Common myeloid progenitor, CD34-positive (primary cell): ENCODE measurements around the gene PLPPR4.

Experiments used
- CTCF ChIA-PET: fragments of 350-600 bp; sonication (Branson Sonifier 250); formaldehyde crosslinking; loops from one replicate; lab custom pipeline; 2021; ENCODE audit warnings: antibody characterized with exemption; lab: Charles Lee
- POLR2A ChIA-PET: fragments of 350-600 bp; sonication (Branson Sonifier 250); formaldehyde crosslinking; loops from one replicate; lab custom pipeline; 2021; ENCODE audit warnings: antibody characterized with exemption; lab: Charles Lee
- DNase-seq, 3 donors: peaks; one replicate each; pipeline versions ENCODE4 v3.0.0 to v3.0.0-alpha.2; 2013
- H3K27ac ChIP-seq, 2 experiments: 1 replicate in 1 of 2; 2 replicates in 1 of 2; pipeline ENCODE4 v1.7.0; 2013; ENCODE audit warnings: inconsistent platforms in 2 of 2, low read length in 2 of 2, mild to moderate bottlenecking in 2 of 2, low read depth in 1 of 2, moderate library complexity in 1 of 2; ENCODE audit not compliant: severe bottlenecking in 2 of 2, insufficient read depth in 1 of 2, poor library complexity in 1 of 2
- H3K27me3 ChIP-seq, 5 experiments: replicated peaks in 2 of 5; 1 replicate in 3 of 5; 2 replicates in 2 of 5; pipeline versions ENCODE4 v1.6.1 to v1.7.0; 2013; ENCODE audit warnings: low read length in 4 of 5, mild to moderate bottlenecking in 2 of 5, moderate library complexity in 2 of 5, inconsistent platforms in 1 of 5; ENCODE audit not compliant: insufficient read depth in 5 of 5, control insufficient read depth in 4 of 5
- H3K36me3 ChIP-seq, 4 experiments: 1 replicate in 2 of 4; 2 replicates in 2 of 4; pipeline versions ENCODE4 v1.6.1 to v1.7.0; 2013; ENCODE audit warnings: low read length in 3 of 4, control low read depth in 1 of 4, mild to moderate bottlenecking in 1 of 4; ENCODE audit not compliant: control insufficient read depth in 4 of 4, insufficient read depth in 4 of 4
- H3K4me1 ChIP-seq, 4 experiments: 1 replicate in 3 of 4; 2 replicates in 1 of 4; pipeline versions ENCODE4 v1.6.1 to v1.7.1; 2013; ENCODE audit warnings: low read length in 3 of 4, mild to moderate bottlenecking in 3 of 4, control low read depth in 1 of 4, inconsistent platforms in 1 of 4, moderate library complexity in 1 of 4; ENCODE audit not compliant: control insufficient read depth in 4 of 4, insufficient read depth in 4 of 4; ENCODE audit errors: control extremely low read depth in 1 of 4
- H3K4me3 ChIP-seq, 7 experiments: 1 replicate in 4 of 7; 2 replicates in 3 of 7; pipeline versions ENCODE4 v1.5.1 to v1.7.0; 2013; ENCODE audit warnings: mild to moderate bottlenecking in 7 of 7, low read length in 6 of 7, moderate library complexity in 6 of 7, inconsistent platforms in 2 of 7, low read depth in 2 of 7, control low read depth in 1 of 7; ENCODE audit not compliant: insufficient read depth in 4 of 7, control insufficient read depth in 1 of 7; ENCODE audit errors: extremely low read depth in 1 of 7
- H3K9me3 ChIP-seq, 5 experiments: 1 replicate in 4 of 5; 2 replicates in 1 of 5; pipeline versions ENCODE4 v1.6.1 to v1.7.1; 2013; ENCODE audit warnings: low read length in 4 of 5, mild to moderate bottlenecking in 2 of 5, inconsistent platforms in 1 of 5, low read depth in 1 of 5, moderate library complexity in 1 of 5; ENCODE audit not compliant: control insufficient read depth in 4 of 5, insufficient read depth in 2 of 5; ENCODE audit errors: control extremely low read depth in 1 of 5
- WGBS: methylation state at CpG from one replicate; pipeline ENCODE4 v1.1.5; 2013; ENCODE audit not compliant: insufficient coverage; 5-methylcytosine and 5-hydroxymethylcytosine counted together

The PLPPR4 gene

DNA sequence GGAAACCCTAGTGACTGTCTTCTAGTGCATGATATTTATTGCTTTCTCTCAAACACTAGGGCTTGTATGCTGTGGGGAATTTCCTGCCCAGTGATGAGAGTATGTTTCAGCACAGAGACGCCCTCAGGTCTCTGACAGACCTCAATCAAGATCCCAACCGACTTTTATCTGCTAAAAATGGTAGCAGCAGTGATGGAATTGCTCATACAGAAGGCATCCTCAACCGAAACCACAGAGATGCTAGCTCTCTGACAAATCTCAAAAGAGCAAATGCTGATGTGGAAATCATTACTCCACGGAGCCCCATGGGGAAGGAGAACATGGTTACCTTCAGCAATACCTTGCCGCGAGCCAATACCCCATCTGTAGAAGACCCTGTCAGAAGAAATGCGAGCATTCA lies 41.3 kb downstream of the PLPPR4 start:
- DNase-seq: no peak
- H3K9me3 ChIP-seq: no peaks in the 10 kb centered on the region
- H3K27ac ChIP-seq: no peak overlapping the region
- 93% methylated on average over 7 of the region's 7 CpGs for WGBS
- ChIA-PET CTCF (no interaction called here), POLR2A (no interaction called here)
- no peaks in the 10 kb centered on the region for H3K36me3 ChIP-seq
- H3K4me1 ChIP-seq: no peaks in the 10 kb centered on the region
- H3K4me3 ChIP-seq: no peak overlapping the region
- H3K27me3 ChIP-seq: no peaks in the 10 kb centered on the region

- no peaks in the 10 kb centered on the region for H3K27me3 ChIP-seq
- DNase-seq: no peak
- H3K4me1 ChIP-seq: no peaks in the 10 kb centered on the region
- H3K27ac ChIP-seq: no peak overlapping the region
- WGBS: 98% methylated on average over 7 of the region's 7 CpGs
- H3K4me3 ChIP-seq: no peak overlapping the region
- H3K36me3 ChIP-seq: no peaks in the 10 kb centered on the region
- POLR2A ChIA-PET: no interaction called here
- H3K9me3 ChIP-seq: no peaks in the 10 kb centered on the region
- CTCF ChIA-PET: no interaction called here
Measured at GRCh38 chr1:99306056-99306455, 41.8 kb downstream of the PLPPR4 start.

- no peaks in the 10 kb centered on the region for H3K9me3 ChIP-seq
- no peaks in the 10 kb centered on the region for H3K36me3 ChIP-seq
- DNase-seq: no peak
- no peak overlapping the region for H3K27ac ChIP-seq
- ChIA-PET CTCF (no interaction called here), POLR2A (no interaction called here)
- H3K27me3 ChIP-seq: no peaks in the 10 kb centered on the region
- H3K4me1 ChIP-seq: no peaks in the 10 kb centered on the region
- H3K4me3 ChIP-seq: no peak overlapping the region
- WGBS: 95% methylated on average over 13 of the region's 15 CpGs
Measured at GRCh38 chr1:99306644-99307043, 42.4 kb downstream of the PLPPR4 start.

- Histone ChIP-seq H3K9me3 (no peaks in the 10 kb centered on the region), H3K4me3 (no peak overlapping the region), H3K27ac (no peak overlapping the region), H3K36me3 (no peaks in the 10 kb centered on the region), H3K4me1 (no peaks in the 10 kb centered on the region), H3K27me3 (no peaks in the 10 kb centered on the region)
- 100% methylated on average over 1 of the region's 1 CpG for WGBS
- ChIA-PET CTCF (no interaction called here), POLR2A (no interaction called here)
- no peak for DNase-seq
Measured at GRCh38 chr1:99315305-99315704, 51.0 kb downstream of the PLPPR4 start.

DNA sequence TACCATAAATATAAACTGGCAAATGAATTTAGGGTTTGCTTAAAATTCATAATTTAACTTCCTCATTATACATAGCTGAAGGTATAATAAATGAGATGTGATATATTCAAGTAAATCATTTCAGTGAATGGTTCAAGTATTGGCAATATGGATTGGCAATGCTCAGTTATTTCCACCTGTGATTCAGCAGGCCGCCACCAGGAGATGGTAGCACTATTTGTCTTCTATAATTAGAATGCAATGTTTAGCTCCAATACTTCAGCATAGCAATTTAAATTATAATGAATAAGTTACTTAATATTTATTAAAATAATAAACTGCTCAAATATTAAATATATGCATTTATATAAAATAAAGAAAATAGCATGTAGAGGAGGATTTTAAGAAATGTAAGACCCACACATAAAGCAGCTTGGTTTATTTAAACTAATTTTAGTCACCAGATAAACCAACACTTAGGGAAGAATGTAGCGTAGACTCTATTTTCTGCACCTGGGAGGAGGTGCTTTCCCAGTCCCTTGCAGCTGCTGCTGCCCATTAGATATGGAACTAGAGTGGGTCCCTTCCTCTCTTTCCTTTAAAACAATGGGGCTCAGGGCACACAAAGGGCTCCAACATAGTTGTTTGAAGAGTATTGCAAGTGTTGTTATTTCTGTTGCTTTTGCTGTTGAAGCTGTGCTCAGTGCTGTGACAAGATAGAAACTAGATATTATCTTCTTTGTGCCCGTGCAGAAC lies 62.1 kb downstream of the PLPPR4 start:
- Histone ChIP-seq H3K4me3 (no peak overlapping the region), H3K9me3 (no peaks in the 10 kb centered on the region), H3K36me3 (no peaks in the 10 kb centered on the region), H3K4me1 (no peaks in the 10 kb centered on the region), H3K27ac (no peak overlapping the region), H3K27me3 (no peaks in the 10 kb centered on the region)
- WGBS: 81% methylated on average over 2 of the region's 3 CpGs
- no peak for DNase-seq
- CTCF ChIA-PET: interaction anchor here (1.0 kb wide), 1 partner anchor 156 kb away, joined by 4 read pairs; no protein-coding TSS in a partner anchor
- POLR2A ChIA-PET: no interaction called here

- no CpG with 5 or more reads among the region's 3 CpGs for WGBS
- CTCF ChIA-PET: no interaction called here
- DNase-seq: no peak
- POLR2A ChIA-PET: no interaction called here
- Histone ChIP-seq H3K27ac (no peak overlapping the region), H3K36me3 (no peaks in the 10 kb centered on the region), H3K4me3 (no peak overlapping the region), H3K9me3 (no peaks in the 10 kb centered on the region), H3K4me1 (no peaks in the 10 kb centered on the region), H3K27me3 (no peaks in the 10 kb centered on the region)
Measured at GRCh38 chr1:99327357-99327756, 63.1 kb downstream of the PLPPR4 start.

DNA sequence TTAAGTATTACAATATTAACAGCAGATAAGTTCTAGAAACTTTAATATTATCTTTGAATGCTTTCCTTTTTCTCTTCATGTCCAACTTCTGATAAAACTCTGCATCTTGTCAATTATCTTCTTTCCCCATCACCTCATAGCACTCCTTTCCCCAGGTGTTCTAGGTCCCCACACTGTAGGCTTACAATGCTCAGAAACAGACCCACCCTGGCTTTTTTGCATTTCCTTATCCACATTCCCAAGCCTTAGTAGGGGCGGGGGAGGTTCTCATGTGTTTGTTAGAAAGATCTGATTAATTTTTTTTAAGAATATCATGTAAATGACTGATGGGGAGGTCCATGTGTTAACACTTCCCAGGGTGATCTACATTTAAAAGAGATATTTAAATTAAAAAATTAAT lies 63.9 kb downstream of the PLPPR4 start:
- Histone ChIP-seq H3K27ac (no peak overlapping the region), H3K27me3 (no peaks in the 10 kb centered on the region), H3K4me3 (no peak overlapping the region), H3K36me3 (no peaks in the 10 kb centered on the region), H3K4me1 (no peaks in the 10 kb centered on the region), H3K9me3 (no peaks in the 10 kb centered on the region)
- no CpG with 5 or more reads among the region's 1 CpG for WGBS
- no peak for DNase-seq
- CTCF ChIA-PET: no interaction called here
- POLR2A ChIA-PET: no interaction called here
